Activated naive CD4-positive, alpha-beta T cell treated with anti-CD3 and anti-CD28 coated beads, Interleukin-2, amount 50 U/mL, for 72 hours (primary cell): ENCODE results near the gene SIK3. TPM values are rescaled to one million over a fixed set of nuclear protein-coding genes. Genes with fewer than 3 reads are reported as not detected.
"Not testable (repeated sequence)": the region's sequence is repeated elsewhere in the genome, so short reads cannot be mapped to it uniquely, and the experiment has no call there.

Source experiments
- ATAC-seq, 2 donors: fragments of 150-1000 bp; cut with Tn5 transposase; 2 replicates each; pipeline ENCODE4 v1.10.0; 2021; ENCODE audit warnings: mild to moderate bottlenecking in 2 of 2, moderate library complexity in 2 of 2
- DNase-seq, 2 donors: peaks; one replicate each; pipeline ENCODE4 v3.0.0; 2021 to 2022; ENCODE audit warnings: low spot score in 2 of 2
- H3K27ac Mint-ChIP-seq, 2 donors: one replicate each; pipeline ENCODE4 v1.8.0; 2022; ENCODE audit warnings: mild to moderate bottlenecking in 2 of 2, mixed read lengths in 2 of 2
- H3K36me3 Mint-ChIP-seq, 2 donors: one replicate each; pipeline ENCODE4 v1.8.0; 2022; ENCODE audit warnings: mixed read lengths in 2 of 2
- H3K9me3 Mint-ChIP-seq, 2 donors: one replicate each; pipeline ENCODE4 v1.8.0; 2022; ENCODE audit warnings: mixed read lengths in 2 of 2
- total RNA-seq, 2 donors: library from RNA; stranded (reverse); gene quantifications; one replicate each; pipeline ENCODE4 v1.2.3, GENCODE V29; 2022

Gene SIK3
- total RNA-seq, 2 donors from 2014 or later = 14.6 to 39.5 TPM

GRCh38 chr11:117122556-117122955 lies 24.3 kb upstream of the SIK3 start:
- no peak for ATAC-seq
- no peak overlapping the region for H3K27ac Mint-ChIP-seq
- no peak for DNase-seq
- H3K9me3 Mint-ChIP-seq = no peaks in the 10 kb centered on the region
- no peaks in the 10 kb centered on the region for H3K36me3 Mint-ChIP-seq

- no peaks in the 10 kb centered on the region for H3K9me3 Mint-ChIP-seq
- no peaks in the 10 kb centered on the region for H3K36me3 Mint-ChIP-seq
- no peak for ATAC-seq
- no peak for DNase-seq
- H3K27ac Mint-ChIP-seq = no peak overlapping the region
Measured at GRCh38 chr11:117121176-117121575, 22.9 kb upstream of the SIK3 start.

DNA sequence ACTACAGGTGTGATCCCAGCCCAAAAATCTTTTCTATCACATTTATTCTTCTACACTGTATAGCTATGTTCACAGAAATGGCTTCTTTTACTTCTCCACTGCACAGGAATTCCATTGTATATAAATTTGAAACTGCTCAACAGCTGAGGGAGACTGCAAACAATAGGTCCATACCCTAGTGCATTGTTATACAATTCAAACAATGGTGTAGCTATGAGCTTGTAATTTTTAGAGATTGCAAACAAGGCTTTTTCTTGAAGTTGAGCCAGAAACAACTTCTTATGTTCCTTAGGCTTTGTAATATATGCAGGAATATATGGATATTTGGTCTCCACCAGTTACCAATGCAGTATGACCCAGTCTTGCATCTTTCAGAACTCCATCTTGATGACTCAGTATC lies 19.5 kb upstream of the SIK3 start:
- no peak for DNase-seq

GRCh38 chr11:117112939-117113338 lies 14.7 kb upstream of the SIK3 start:
- not testable (repeated sequence) for H3K36me3 Mint-ChIP-seq, DNase-seq, H3K27ac Mint-ChIP-seq, H3K9me3 Mint-ChIP-seq, ATAC-seq

More for the DNA sequence above, 19.5 kb upstream of the SIK3 start:
- Mint-ChIP-seq H3K27ac (no peak overlapping the region), H3K36me3 (peaks cover 0 to under 1% of the 10 kb centered on the region in 2 donors), H3K9me3 (no peaks in the 10 kb centered on the region)
- no peak for ATAC-seq

- H3K9me3 Mint-ChIP-seq, ATAC-seq, H3K27ac Mint-ChIP-seq, H3K36me3 Mint-ChIP-seq, DNase-seq: not testable (repeated sequence)
Measured at GRCh38 chr11:117112497-117112896, 14.3 kb upstream of the SIK3 start.

DNA sequence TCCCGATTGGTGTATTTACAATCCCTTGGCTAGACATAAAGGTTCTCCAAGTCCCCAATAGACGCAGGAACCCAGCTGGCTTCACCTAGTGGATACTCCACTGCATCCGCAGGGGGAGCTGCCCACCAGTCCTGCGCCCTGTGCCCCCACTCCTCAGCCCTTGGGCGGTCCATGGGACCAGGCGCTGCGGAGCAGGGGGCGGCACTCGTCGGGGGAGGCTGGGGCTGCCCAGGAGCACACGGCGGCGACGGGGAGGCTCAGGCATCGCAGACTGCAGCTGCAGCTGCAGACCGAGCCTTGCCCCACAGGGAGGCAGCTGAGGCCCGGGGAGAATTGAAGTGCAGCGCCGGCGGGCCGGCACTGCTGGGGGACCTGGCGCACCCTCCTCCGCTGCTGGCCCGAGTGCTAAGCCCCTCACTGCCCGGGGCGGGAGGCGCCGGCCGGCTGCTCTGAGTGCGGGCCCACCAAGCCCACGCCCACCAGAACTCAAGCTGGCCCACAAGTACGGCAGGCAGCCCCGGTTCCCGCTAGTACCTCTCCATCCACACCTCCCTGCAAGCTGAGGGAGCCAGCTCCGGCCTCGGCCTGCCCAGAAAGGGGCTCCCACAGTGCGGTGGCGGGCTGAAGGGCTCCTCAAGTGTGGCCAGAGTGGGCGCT lies 12.2 kb upstream of the SIK3 start:
- DNase-seq = no peak
- peaks cover 0 to 7% of the 10 kb centered on the region in 2 donors for H3K36me3 Mint-ChIP-seq
- ATAC-seq = no peak
- no peak overlapping the region for H3K27ac Mint-ChIP-seq
- H3K9me3 Mint-ChIP-seq = no peaks in the 10 kb centered on the region

- DNase-seq = no peak
- H3K27ac Mint-ChIP-seq = no peak overlapping the region
- H3K36me3 Mint-ChIP-seq = peaks cover 0 to 7% of the 10 kb centered on the region in 2 donors
- H3K9me3 Mint-ChIP-seq = no peaks in the 10 kb centered on the region
- no peak for ATAC-seq
Measured at GRCh38 chr11:117107701-117108590, 9.7 kb upstream of the SIK3 start.

DNA sequence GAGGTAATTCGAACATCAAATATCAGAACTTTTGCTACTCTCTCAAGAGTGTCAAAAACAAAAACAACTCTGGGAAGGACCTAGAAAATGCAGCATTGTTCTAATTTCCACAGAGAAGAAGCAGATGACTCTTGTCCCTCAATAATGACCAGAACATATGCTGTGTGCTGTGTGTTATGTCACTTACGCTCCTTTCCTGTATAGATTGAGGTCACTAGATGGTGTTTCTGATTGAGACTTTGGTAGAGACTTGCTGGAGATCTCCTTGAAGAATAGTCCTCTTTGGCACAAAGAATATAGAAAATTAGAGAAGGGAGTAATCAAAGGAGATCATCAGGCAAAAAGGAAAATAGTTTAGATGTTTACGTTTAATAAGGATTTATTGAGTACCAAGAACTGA lies 2.3 kb upstream of the SIK3 start:
- H3K36me3 Mint-ChIP-seq = peaks cover 0 to 16% of the 10 kb centered on the region in 2 donors
- no peak for DNase-seq
- H3K9me3 Mint-ChIP-seq = no peaks in the 10 kb centered on the region
- ATAC-seq = no peak
- no peak overlapping the region for H3K27ac Mint-ChIP-seq

- DNase-seq (no peak), ATAC-seq (no peak)
- Mint-ChIP-seq H3K27ac (peak overlapping the region; percentile 97 to 98), H3K36me3 (peaks cover 0 to 16% of the 10 kb centered on the region in 2 donors), H3K9me3 (no peaks in the 10 kb centered on the region)
Measured at GRCh38 chr11:117099696-117100095, 1.5 kb upstream of the SIK3 start.

- Mint-ChIP-seq H3K9me3 (no peaks in the 10 kb centered on the region), H3K36me3 (peaks cover 1 to 18% of the 10 kb centered on the region in 2 donors), H3K27ac (peak overlapping the region; percentile 97 to 98)
- peak in 1 of 2 donors; percentile 41 for DNase-seq
- peak in 1 of 2 donors; percentile 29 for ATAC-seq
Measured at GRCh38 chr11:117097389-117098268, 599 bp downstream of the SIK3 start.

- no peak for ATAC-seq
- H3K27ac Mint-ChIP-seq = peak overlapping the region; percentile 97 to 98
Measured at GRCh38 chr11:117097014-117097388, 1.2 kb downstream of the SIK3 start.

GRCh38 chr11:117096201-117096991 lies 1.8 kb downstream of the SIK3 start:
- peak; percentile 30 to 55 for ATAC-seq
- Mint-ChIP-seq H3K27ac (peak overlapping the region; percentile 97 to 98), H3K9me3 (peaks cover 3 to 8% of the 10 kb centered on the region in 2 donors), H3K36me3 (peaks cover 11 to 30% of the 10 kb centered on the region in 2 donors)
- DNase-seq = peak in 1 of 2 donors; percentile 56

More at GRCh38 chr11:117097014-117097388, 1.2 kb downstream of the SIK3 start:
- Mint-ChIP-seq H3K9me3 (peaks cover 3 to 6% of the 10 kb centered on the region in 2 donors), H3K36me3 (peaks cover 8 to 25% of the 10 kb centered on the region in 2 donors)
- DNase-seq = no peak

GRCh38 chr11:117095284-117096161 lies 2.7 kb downstream of the SIK3 start:
- H3K9me3 Mint-ChIP-seq = peaks cover 3 to 8% of the 10 kb centered on the region in 2 donors
- H3K27ac Mint-ChIP-seq = peak overlapping the region; percentile 97 to 98
- peak in 1 of 2 donors; percentile 16 for DNase-seq
- ATAC-seq = peak in 1 of 2 donors; percentile 28
- H3K36me3 Mint-ChIP-seq = peaks cover 11 to 30% of the 10 kb centered on the region in 2 donors

DNA sequence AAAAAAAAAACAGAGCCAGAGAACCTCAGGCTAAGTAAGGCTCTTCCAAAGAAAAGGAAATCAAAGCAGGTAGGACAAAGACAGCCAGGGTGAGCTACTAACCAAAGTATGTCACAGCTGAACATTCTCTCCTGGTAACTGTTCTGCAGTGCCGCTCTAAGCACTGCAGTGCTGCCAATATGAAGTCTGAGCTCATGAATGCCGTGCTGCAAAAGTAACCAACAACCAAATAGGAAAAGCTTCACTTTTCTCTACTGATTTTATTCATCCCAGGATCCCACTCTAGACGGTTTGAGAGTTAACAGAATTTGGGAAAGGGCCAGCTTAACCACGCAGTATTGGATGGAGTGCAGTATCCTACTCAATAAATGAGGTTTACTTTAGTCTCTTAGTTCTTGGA lies 3.5 kb downstream of the SIK3 start:
- DNase-seq = no peak
- ATAC-seq = no peak
- Mint-ChIP-seq H3K27ac (peak overlapping the region in 1 of 2 donors; percentile 98), H3K9me3 (peaks cover 3 to 8% of the 10 kb centered on the region in 2 donors), H3K36me3 (peaks cover 11 to 30% of the 10 kb centered on the region in 2 donors)
